Lower leg skin (tissue), 3 donors: Measurements from ENCODE around the gene SMARCA5.

ENCODE experiments used
- CTCF ChIP-seq, 3 donors: fragments of 450-650 bp; IDR thresholded peaks; one replicate each; pipeline ENCODE4 v1.5.1; 2016; ENCODE audit warnings: antibody characterized with exemption in 3 of 3, mild to moderate bottlenecking in 3 of 3, moderate library complexity in 2 of 3
- POLR2A ChIP-seq, 2 donors: fragments of 450-650 bp; IDR thresholded peaks; one replicate each; pipeline ENCODE4 v1.6.1; 2016 to 2017; ENCODE audit warnings: antibody characterized with exemption in 2 of 2, mild to moderate bottlenecking in 1 of 2, moderate library complexity in 1 of 2

DNA sequence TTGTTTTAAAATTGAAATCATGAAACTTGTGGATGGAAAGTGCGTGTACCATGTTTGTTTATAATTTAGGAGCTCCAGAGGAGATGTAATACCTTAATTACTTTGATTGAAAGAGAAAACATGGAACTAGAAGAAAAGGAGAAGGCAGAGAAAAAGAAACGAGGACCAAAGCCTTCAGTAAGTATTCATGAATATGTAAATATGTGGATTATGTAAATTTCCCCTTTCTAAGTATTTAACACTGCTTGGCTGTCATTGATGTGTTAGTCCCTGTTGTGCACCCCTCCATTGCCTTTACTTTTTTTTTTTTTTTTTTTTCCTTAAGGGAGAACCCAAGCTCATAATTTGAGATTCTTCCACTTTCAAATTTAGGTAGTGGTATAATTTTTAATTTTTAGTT is 36.4 kb downstream of the SMARCA5 start:
- no peak for TF ChIP-seq CTCF (IDR thresholded peaks at IDR 0.05)
- TF ChIP-seq POLR2A (IDR thresholded peaks at IDR 0.05) = no peak
